Spleen (tissue), 7 donors: Measurements from ENCODE around the gene HEPHL1.

Experiments
- POLR2A ChIP-seq, 3 donors: fragments of 450-650 bp; IDR thresholded peaks; one replicate each; pipeline ENCODE4 v1.5.1; 2017; ENCODE audit warnings: antibody characterized with exemption in 3 of 3, mild to moderate bottlenecking in 1 of 3
- POLR2AphosphoS5 ChIP-seq, 3 donors: sonication (generic); formaldehyde crosslinking; IDR thresholded peaks; one replicate each; pipeline ENCODE4 v1.5.1; 2017; ENCODE audit warnings: antibody characterized with exemption in 3 of 3
- TF ChIP-seq, protein P1 (sequence below), 11 experiments: fragments of 200-600 bp in 7 of 11; fragments of 450-650 bp in 4 of 11; sonication (generic) in 4 of 11; IDR thresholded peaks in 8 of 11; conservative IDR thresholded peaks in 3 of 11; 1 replicate in 7 of 11; 2 replicates in 4 of 11; pipeline versions ENCODE4 v1.4.0 to v1.8.0; 2016 to 2021; ENCODE audit warnings: antibody characterized with exemption in 11 of 11, inconsistent platforms in 4 of 11, mild to moderate bottlenecking in 1 of 11
- donor health status: DM: no; HTN: no; CAD: no; lungs with moderate emphysema.
- donor health status: DM: no; HTN: no; CAD: no.
- donor health status: DM: no; HTN: no; CAD: no.

DNA sequence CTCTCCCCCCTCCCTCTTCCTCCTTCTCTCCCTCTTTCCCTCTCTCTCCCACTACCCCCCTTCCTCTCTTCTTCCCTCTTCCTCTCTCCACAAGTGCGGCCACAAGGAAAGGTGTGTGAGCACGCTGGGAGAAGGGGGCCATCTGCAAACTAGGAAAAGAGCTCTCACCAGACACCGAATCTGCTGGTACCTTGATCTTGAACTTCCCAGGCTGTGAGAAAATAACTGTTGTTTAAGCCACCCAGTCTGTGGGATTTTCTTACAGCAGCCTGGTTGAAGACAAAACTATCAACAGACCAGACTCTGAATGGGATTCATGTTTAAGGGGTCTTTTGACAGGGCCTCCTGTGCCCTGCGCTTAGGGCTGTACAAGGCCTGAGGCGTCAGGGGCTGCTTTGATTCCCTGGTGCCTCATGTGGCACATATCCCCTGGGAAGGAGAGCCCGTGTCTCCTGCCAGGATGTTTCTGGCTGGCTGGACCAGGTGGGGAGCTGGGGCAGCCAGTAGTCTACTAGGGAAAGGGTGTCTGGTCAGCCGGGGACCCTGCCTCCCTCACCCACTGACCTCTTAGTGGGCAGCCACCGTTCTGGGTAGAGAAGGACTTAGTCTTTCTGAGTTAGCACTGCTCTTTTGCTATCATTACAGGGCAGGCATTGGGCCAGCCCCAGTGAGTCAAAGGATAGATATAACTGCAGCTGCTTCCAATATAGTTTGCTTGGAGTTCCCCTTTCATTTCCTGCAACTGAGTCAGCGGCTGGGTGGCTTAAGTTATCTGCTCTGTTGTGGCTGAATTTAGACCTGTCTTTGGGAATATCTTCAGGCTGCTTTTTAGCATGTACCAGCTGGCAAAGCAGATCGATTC lies 113.7 kb downstream of the HEPHL1 start:
- TF ChIP-seq POLR2AphosphoS5 (IDR thresholded peaks at IDR 0.05) (no peak), POLR2A (IDR thresholded peaks at IDR 0.05) (no peak)
- TF ChIP-seq, protein P1, sequence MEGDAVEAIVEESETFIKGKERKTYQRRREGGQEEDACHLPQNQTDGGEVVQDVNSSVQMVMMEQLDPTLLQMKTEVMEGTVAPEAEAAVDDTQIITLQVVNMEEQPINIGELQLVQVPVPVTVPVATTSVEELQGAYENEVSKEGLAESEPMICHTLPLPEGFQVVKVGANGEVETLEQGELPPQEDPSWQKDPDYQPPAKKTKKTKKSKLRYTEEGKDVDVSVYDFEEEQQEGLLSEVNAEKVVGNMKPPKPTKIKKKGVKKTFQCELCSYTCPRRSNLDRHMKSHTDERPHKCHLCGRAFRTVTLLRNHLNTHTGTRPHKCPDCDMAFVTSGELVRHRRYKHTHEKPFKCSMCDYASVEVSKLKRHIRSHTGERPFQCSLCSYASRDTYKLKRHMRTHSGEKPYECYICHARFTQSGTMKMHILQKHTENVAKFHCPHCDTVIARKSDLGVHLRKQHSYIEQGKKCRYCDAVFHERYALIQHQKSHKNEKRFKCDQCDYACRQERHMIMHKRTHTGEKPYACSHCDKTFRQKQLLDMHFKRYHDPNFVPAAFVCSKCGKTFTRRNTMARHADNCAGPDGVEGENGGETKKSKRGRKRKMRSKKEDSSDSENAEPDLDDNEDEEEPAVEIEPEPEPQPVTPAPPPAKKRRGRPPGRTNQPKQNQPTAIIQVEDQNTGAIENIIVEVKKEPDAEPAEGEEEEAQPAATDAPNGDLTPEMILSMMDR (IDR thresholded peaks at IDR 0.05 in 8 of 11, conservative IDR thresholded peaks at IDR 0.05 in 3 of 11) = no peak
